ENCODE measurements around the gene RCVRN.

GRCh38 chr17:9917801-9918200 lies 12.7 kb upstream of the RCVRN start:
- TF ChIP-seq, protein P1, sequence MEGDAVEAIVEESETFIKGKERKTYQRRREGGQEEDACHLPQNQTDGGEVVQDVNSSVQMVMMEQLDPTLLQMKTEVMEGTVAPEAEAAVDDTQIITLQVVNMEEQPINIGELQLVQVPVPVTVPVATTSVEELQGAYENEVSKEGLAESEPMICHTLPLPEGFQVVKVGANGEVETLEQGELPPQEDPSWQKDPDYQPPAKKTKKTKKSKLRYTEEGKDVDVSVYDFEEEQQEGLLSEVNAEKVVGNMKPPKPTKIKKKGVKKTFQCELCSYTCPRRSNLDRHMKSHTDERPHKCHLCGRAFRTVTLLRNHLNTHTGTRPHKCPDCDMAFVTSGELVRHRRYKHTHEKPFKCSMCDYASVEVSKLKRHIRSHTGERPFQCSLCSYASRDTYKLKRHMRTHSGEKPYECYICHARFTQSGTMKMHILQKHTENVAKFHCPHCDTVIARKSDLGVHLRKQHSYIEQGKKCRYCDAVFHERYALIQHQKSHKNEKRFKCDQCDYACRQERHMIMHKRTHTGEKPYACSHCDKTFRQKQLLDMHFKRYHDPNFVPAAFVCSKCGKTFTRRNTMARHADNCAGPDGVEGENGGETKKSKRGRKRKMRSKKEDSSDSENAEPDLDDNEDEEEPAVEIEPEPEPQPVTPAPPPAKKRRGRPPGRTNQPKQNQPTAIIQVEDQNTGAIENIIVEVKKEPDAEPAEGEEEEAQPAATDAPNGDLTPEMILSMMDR (conservative IDR thresholded peaks at IDR 0.05 in 1 of 2, IDR thresholded peaks at IDR 0.05 in 1 of 2; ENCODE audit: extremely low read depth in 1 of 2, insufficient read depth in 1 of 2, low read depth in 1 of 2, low read length in 2 of 2): no peak
- no peak for TF ChIP-seq EZH2 (IDR thresholded peaks at IDR 0.05; ENCODE audit: borderline replicate concordance, low read length)

All from mammary epithelial cell (primary cell).